ENCODE results near the gene FCHSD1. TPM values are rescaled to one million over a fixed set of nuclear protein-coding genes. Genes with fewer than 3 reads are reported as not detected.
A peak's percentile ranks its signal among the peaks of the same experiment; 100 is the strongest.

The FCHSD1 gene
- total RNA-seq, 2 experiments from 2014 or later, result 31.9 to 55.3 TPM

- Histone ChIP-seq H3K9me3 (ENCODE audit: low read length) (no peaks in the 10 kb centered on the region), H3K4me1 (ENCODE audit: insufficient read depth, low read length, poor library complexity, severe bottlenecking) (peaks cover 22% of the 10 kb centered on the region), H3K79me2 (ENCODE audit: insufficient read depth, low read depth, low read length) (peaks cover 20% of the 10 kb centered on the region; the same call in 1 of the 2 replicates), H4K20me1 (ENCODE audit: insufficient read depth, low read length) (no peaks in the 10 kb centered on the region), H2AFZ (ENCODE audit: low read length) (no peak overlapping the region), H3K4me3 (ENCODE audit: low read depth, low read length, poor library complexity, severe bottlenecking) (no peak overlapping the region), H3K4me2 (ENCODE audit: low read length) (no peak overlapping the region), H3K36me3 (ENCODE audit: insufficient read depth, low read length) (peaks cover 55% of the 10 kb centered on the region), H3K27ac (ENCODE audit: low read depth, low read length, poor library complexity, severe bottlenecking) (no peak overlapping the region), H3K9me2 (ENCODE audit: insufficient read depth, low read length) (no peaks in the 10 kb centered on the region)
- ChIA-PET CTCF (ENCODE audit: unreplicated experiment) (no interaction called here), POLR2A (interaction anchor here (0.6 to 0.9 kb wide), 3 partner anchors 22 to 74 kb away, joined by 3 read pairs; no protein-coding TSS in a partner anchor)
- TSS peak; percentile 14 for BruUV-seq (replicated peaks)
- intact Hi-C loops (cut with micrococcal nuclease; ENCODE audit: unreplicated experiment), result loop anchor here (5.0 kb wide), 1 partner anchor 102 kb away; no protein-coding TSS in a partner anchor
- DNase-seq (ENCODE audit: low spot score), result no peak
- no peak for TF ChIP-seq CTCF (conservative IDR thresholded peaks at IDR 0.05; ENCODE audit: low read length)
- no peak for TF ChIP-seq EZH2phosphoT487 (IDR thresholded peaks at IDR 0.05; ENCODE audit: borderline replicate concordance, low read depth, low read length)
Observed at GRCh38 chr5:141590127-141590526, 61.1 kb downstream of the FCHSD1 start.

Other genes starting within 250 kb of the FCHSD1 start
- gene PCDHGA9, start 248.6 kb downstream of the FCHSD1 start, total RNA-seq (2014; rRNA removed; shearing (Covaris generic)), result 3.7 and 5.9 TPM in 2 replicates
- 5.2 and 5.7 TPM in 2 replicates for gene PCDHGA9, start 248.6 kb downstream of the FCHSD1 start, total RNA-seq (2022)
- gene PCDHGB6, start 243.4 kb downstream of the FCHSD1 start, total RNA-seq (2014; rRNA removed; shearing (Covaris generic)), result 3.2 and 4.7 TPM in 2 replicates
- 4.1 and 4.5 TPM in 2 replicates for gene PCDHGB6, start 243.4 kb downstream of the FCHSD1 start, total RNA-seq (2022)
- 2.7 and 4.9 TPM in 2 replicates for gene PCDHGA10, start 238.4 kb downstream of the FCHSD1 start, total RNA-seq (2014; rRNA removed; shearing (Covaris generic))
- 3.4 and 3.9 TPM in 2 replicates for gene PCDHGA10, start 238.4 kb downstream of the FCHSD1 start, total RNA-seq (2022)
- gene PCDHGB7, start 233.7 kb downstream of the FCHSD1 start, total RNA-seq (2014; rRNA removed; shearing (Covaris generic)), result 3.3 and 3.9 TPM in 2 replicates
- gene PCDHGB7, start 233.7 kb downstream of the FCHSD1 start, total RNA-seq (2022), result 4.5 and 5.4 TPM in 2 replicates
- 4.8 and 6.8 TPM in 2 replicates for gene PCDHGA11, start 230.4 kb downstream of the FCHSD1 start, total RNA-seq (2014; rRNA removed; shearing (Covaris generic))
- gene PCDHGA11, start 230.4 kb downstream of the FCHSD1 start, total RNA-seq (2022), result 3.4 and 4.1 TPM in 2 replicates
- gene PCDHGA12, start 220.9 kb downstream of the FCHSD1 start, total RNA-seq (2014; rRNA removed; shearing (Covaris generic)), result 2.6 and 3.9 TPM in 2 replicates
- gene PCDHGA12, start 220.9 kb downstream of the FCHSD1 start, total RNA-seq (2022), result 3.0 and 3.4 TPM in 2 replicates
- 20.4 and 27.2 TPM in 2 replicates for gene PCDHGC3, start 175.5 kb downstream of the FCHSD1 start, total RNA-seq (2014; rRNA removed; shearing (Covaris generic))
- 59.7 and 60.0 TPM in 2 replicates for gene PCDHGC3, start 175.5 kb downstream of the FCHSD1 start, total RNA-seq (2022)
- gene PCDHGC4, start 166.4 kb downstream of the FCHSD1 start, total RNA-seq (2014; rRNA removed; shearing (Covaris generic)), result 6.3 and 8.4 TPM in 2 replicates
- gene PCDHGC4, start 166.4 kb downstream of the FCHSD1 start, total RNA-seq (2022), result 6.4 and 7.0 TPM in 2 replicates
- 3.0 and 4.4 TPM in 2 replicates for gene PCDHGC5, start 162.3 kb downstream of the FCHSD1 start, total RNA-seq (2014; rRNA removed; shearing (Covaris generic))
- gene PCDHGC5, start 162.3 kb downstream of the FCHSD1 start, total RNA-seq (2022), result 5.0 and 5.4 TPM in 2 replicates
- 64.9 and 78.8 TPM in 2 replicates for gene DIAPH1, start 32.4 kb downstream of the FCHSD1 start, total RNA-seq (2014; rRNA removed; shearing (Covaris generic))
- gene DIAPH1, start 32.4 kb downstream of the FCHSD1 start, total RNA-seq (2022), result 143 and 174 TPM in 2 replicates
- gene HDAC3, start 14.6 kb downstream of the FCHSD1 start, total RNA-seq (2014; rRNA removed; shearing (Covaris generic)), result 78.8 and 85.4 TPM in 2 replicates
- gene HDAC3, start 14.6 kb downstream of the FCHSD1 start, total RNA-seq (2022), result 83.6 and 85.3 TPM in 2 replicates
- 28.0 and 29.8 TPM in 2 replicates for gene RELL2, start 14.4 kb downstream of the FCHSD1 start, total RNA-seq (2014; rRNA removed; shearing (Covaris generic))
- gene RELL2, start 14.4 kb downstream of the FCHSD1 start, total RNA-seq (2022), result 37.9 and 43.1 TPM in 2 replicates
- gene ARAP3, start 30.8 kb upstream of the FCHSD1 start, total RNA-seq (2014; rRNA removed; shearing (Covaris generic)), result not detected in 2 replicates
- gene ARAP3, start 30.8 kb upstream of the FCHSD1 start, total RNA-seq (2022), result not detected in 2 replicates
- not detected in 2 replicates for gene PCDH1, start 227.0 kb upstream of the FCHSD1 start, total RNA-seq (2014; rRNA removed; shearing (Covaris generic))
- gene PCDH1, start 227.0 kb upstream of the FCHSD1 start, total RNA-seq (2022), result 0.41 TPM in 1 of 2 replicates, not detected in the other

Data from OCI-LY7 (cell line).